DOHH2 (cell line): ENCODE data around the gene MUC12.
"Not testable (repeated sequence)": the region's sequence is repeated elsewhere in the genome, so short reads cannot be mapped to it uniquely, and the experiment has no call there.

ENCODE experiments used
- H3F3A ChIP-seq: fragments of 200-600 bp; sonication (generic), shearing (Covaris generic); 2 replicates; pipeline ENCODE4 v1.6.0; 2016; ENCODE audit warnings: antibody characterized with exemption, mild to moderate bottlenecking; ENCODE audit not compliant: control insufficient read depth, insufficient read depth
- H3K27ac ChIP-seq: fragments of 200-600 bp; sonication (generic); 2 replicates; pipeline ENCODE4 v1.5.1; 2014; ENCODE audit warnings: low read depth, mild to moderate bottlenecking, low read length, moderate library complexity
- H3K27me3 ChIP-seq: fragments of 200-600 bp; sonication (generic); 2 replicates; pipeline ENCODE4 v1.6.1; 2014; ENCODE audit warnings: mild to moderate bottlenecking, low read length, mixed read lengths; ENCODE audit not compliant: control insufficient read depth
- H3K36me3 ChIP-seq: fragments of 200-600 bp; sonication (generic); 2 replicates; pipeline ENCODE4 v1.6.1; 2014; ENCODE audit warnings: mild to moderate bottlenecking, low read length, moderate library complexity, mixed read lengths; ENCODE audit not compliant: control insufficient read depth
- H3K4me1 ChIP-seq: fragments of 200-600 bp; sonication (generic); 2 replicates; pipeline ENCODE4 v1.6.1; 2014; ENCODE audit warnings: mild to moderate bottlenecking, low read length, mixed read lengths; ENCODE audit not compliant: control insufficient read depth
- H3K4me2 ChIP-seq: fragments of 200-600 bp; sonication (generic); 2 replicates; pipeline ENCODE4 v1.6.0; 2014; ENCODE audit warnings: mild to moderate bottlenecking, low read length, moderate library complexity
- H3K4me3 ChIP-seq: fragments of 200-600 bp; sonication (generic); 2 replicates; pipeline ENCODE4 v1.5.1; 2014; ENCODE audit warnings: mild to moderate bottlenecking, low read length, mixed read lengths
- H3K79me2 ChIP-seq: fragments of 200-600 bp; sonication (generic); 2 replicates; pipeline ENCODE4 v1.6.1; 2014; ENCODE audit warnings: mild to moderate bottlenecking, low read length, mixed read lengths; ENCODE audit not compliant: control insufficient read depth
- H3K9me2 ChIP-seq: fragments of 200-600 bp; sonication (generic); replicated peaks from 2 replicates; pipeline ENCODE4 v1.6.1; 2014; ENCODE audit warnings: mild to moderate bottlenecking, low read length, mixed read lengths; ENCODE audit not compliant: control insufficient read depth
- H3K9me3 ChIP-seq: fragments of 200-600 bp; sonication (generic); 2 replicates; pipeline ENCODE4 v1.6.1; 2014; ENCODE audit warnings: antibody characterized with exemption, low read length, mixed read lengths; ENCODE audit not compliant: control insufficient read depth, insufficient read depth
- H4K20me1 ChIP-seq: fragments of 200-600 bp; sonication (generic); 2 replicates; pipeline ENCODE4 v1.6.0; 2014; ENCODE audit warnings: low read depth, mild to moderate bottlenecking, antibody characterized with exemption, low read length, moderate library complexity; ENCODE audit not compliant: control insufficient read depth, insufficient read depth
- CTCF ChIP-seq: fragments of 200-600 bp; sonication (generic); IDR thresholded peaks from one replicate; pipeline ENCODE4 v1.5.1; 2014; ENCODE audit warnings: antibody characterized with exemption, mild to moderate bottlenecking, low read depth, low read length; ENCODE audit not compliant: poor library complexity, severe bottlenecking
- EZH2phosphoT487 ChIP-seq: fragments of 200-600 bp; sonication (generic); IDR thresholded peaks from 2 replicates; pipeline ENCODE4 v1.6.1; 2017; ENCODE audit warnings: borderline replicate concordance, mild to moderate bottlenecking, antibody characterized with exemption, low read length, moderate library complexity, mixed read lengths

MUC12 gene

GRCh38 chr7:100969066-100969615 is at the start of gene MUC12:
Gene MUC12, plus strand, starts transcription at chr7:100969565. Its CDS starts 58 bp downstream, at chr7:100969623.
- Histone ChIP-seq H3K4me3 (no peak within 1 kb of the TSS), H3F3A (no peaks in the 10 kb centered on the region), H3K9me3 (no peaks in the 10 kb centered on the region), H3K4me2 (no peak within 1 kb of the TSS), H3K9me2 (no peaks in the 10 kb centered on the region), H3K27ac (no peak within 1 kb of the TSS), H3K4me1 (no peaks in the 10 kb centered on the region), H4K20me1 (no peaks in the 10 kb centered on the region), H3K27me3 (peaks cover 31% of the 10 kb centered on the region), H3K36me3 (no peaks in the 10 kb centered on the region), H3K79me2 (no peaks in the 10 kb centered on the region)
- TF ChIP-seq CTCF (no peak), EZH2phosphoT487 (no peak)

- not testable (repeated sequence) for H3K4me2 ChIP-seq
Measured at GRCh38 chr7:100919779-100920437, 49.5 kb upstream of the MUC12 start.

GRCh38 chr7:100921039-100921438 is 48.3 kb upstream of the MUC12 start:
- Histone ChIP-seq H3K4me1 (no peaks in the 10 kb centered on the region), H3K27me3 (peaks cover 16% of the 10 kb centered on the region; the same call in 1 of the 2 replicates), H3K36me3 (no peaks in the 10 kb centered on the region), H3K27ac (no peak overlapping the region), H3K4me3 (no peak overlapping the region), H3K9me3 (no peaks in the 10 kb centered on the region), H3K9me2 (no peaks in the 10 kb centered on the region), H3K4me2 (no peak overlapping the region), H4K20me1 (no peaks in the 10 kb centered on the region), H3F3A (no peaks in the 10 kb centered on the region), H3K79me2 (no peaks in the 10 kb centered on the region)
- TF ChIP-seq CTCF (peak; percentile 28), EZH2phosphoT487 (no peak)

More at GRCh38 chr7:100919779-100920437, 49.5 kb upstream of the MUC12 start:
- not testable (repeated sequence) for H3K4me3 ChIP-seq, H3K9me3 ChIP-seq, H3K4me1 ChIP-seq, H3K9me2 ChIP-seq, H3F3A ChIP-seq, H3K79me2 ChIP-seq, H3K36me3 ChIP-seq, H4K20me1 ChIP-seq, H3K27ac ChIP-seq
- peaks cover 16% of the 10 kb centered on the region; the same call in 1 of the 2 replicates for H3K27me3 ChIP-seq

- H3K9me3 ChIP-seq, H3K4me2 ChIP-seq, H4K20me1 ChIP-seq, H3K27ac ChIP-seq, H3K36me3 ChIP-seq, H3K79me2 ChIP-seq, H3K4me1 ChIP-seq, H3K9me2 ChIP-seq, H3K4me3 ChIP-seq, H3F3A ChIP-seq: not testable (repeated sequence)
- H3K27me3 ChIP-seq: peaks cover 10% of the 10 kb centered on the region; the same call in 1 of the 2 replicates
Measured at GRCh38 chr7:100923616-100924015, 45.7 kb upstream of the MUC12 start.
